Right ventricle myocardium inferior (tissue), 1 donor: ENCODE measurements around the gene SFSWAP. TPM values are rescaled to one million over a fixed set of nuclear protein-coding genes. Genes with fewer than 3 reads are reported as not detected.
"Not testable (repeated sequence)": the region's sequence is repeated elsewhere in the genome, so short reads cannot be mapped to it uniquely, and the experiment has no call there.

Source experiments
- ATAC-seq: fragments of 200-7000 bp; cut with Tn5 transposase; one replicate; pipeline ENCODE4 v1.9.1; 2020; ENCODE audit warnings: mild to moderate bottlenecking, moderate library complexity
- DNase-seq: peaks from one replicate; pipeline ENCODE4 v3.0.0; 2021; ENCODE audit errors: missing footprints
- intact Hi-C: fragments of 100-400 bp; cut with DNase I; formaldehyde crosslinking; loops from one replicate; pipeline ENCODE4 v1.11.0; 2022
- long read RNA-seq: library from polyadenylated mRNA; unstranded; transcript quantifications from one replicate; pipeline ENCODE4 v2.0.0, GENCODE V29; 2021
- total RNA-seq: library from RNA; stranded (reverse); fragmentation: NEBNext Ultra II Directional; extraction: Animal tissue kit (Norgen Biotek cat#: 25700); gene quantifications from one replicate; pipeline ENCODE4 v1.2.1, GENCODE V29; 2021
- donor health status: DM: no; HTN: yes; CAD: no; lungs with severe emphysema.

Gene SFSWAP
- 19.4 TPM for total RNA-seq
- long read RNA-seq, partial matches to known transcripts, result 9 of 12 reads
- long read RNA-seq, other reads (novel, unspliced or antisense), result 0 of 12 reads

DNA sequence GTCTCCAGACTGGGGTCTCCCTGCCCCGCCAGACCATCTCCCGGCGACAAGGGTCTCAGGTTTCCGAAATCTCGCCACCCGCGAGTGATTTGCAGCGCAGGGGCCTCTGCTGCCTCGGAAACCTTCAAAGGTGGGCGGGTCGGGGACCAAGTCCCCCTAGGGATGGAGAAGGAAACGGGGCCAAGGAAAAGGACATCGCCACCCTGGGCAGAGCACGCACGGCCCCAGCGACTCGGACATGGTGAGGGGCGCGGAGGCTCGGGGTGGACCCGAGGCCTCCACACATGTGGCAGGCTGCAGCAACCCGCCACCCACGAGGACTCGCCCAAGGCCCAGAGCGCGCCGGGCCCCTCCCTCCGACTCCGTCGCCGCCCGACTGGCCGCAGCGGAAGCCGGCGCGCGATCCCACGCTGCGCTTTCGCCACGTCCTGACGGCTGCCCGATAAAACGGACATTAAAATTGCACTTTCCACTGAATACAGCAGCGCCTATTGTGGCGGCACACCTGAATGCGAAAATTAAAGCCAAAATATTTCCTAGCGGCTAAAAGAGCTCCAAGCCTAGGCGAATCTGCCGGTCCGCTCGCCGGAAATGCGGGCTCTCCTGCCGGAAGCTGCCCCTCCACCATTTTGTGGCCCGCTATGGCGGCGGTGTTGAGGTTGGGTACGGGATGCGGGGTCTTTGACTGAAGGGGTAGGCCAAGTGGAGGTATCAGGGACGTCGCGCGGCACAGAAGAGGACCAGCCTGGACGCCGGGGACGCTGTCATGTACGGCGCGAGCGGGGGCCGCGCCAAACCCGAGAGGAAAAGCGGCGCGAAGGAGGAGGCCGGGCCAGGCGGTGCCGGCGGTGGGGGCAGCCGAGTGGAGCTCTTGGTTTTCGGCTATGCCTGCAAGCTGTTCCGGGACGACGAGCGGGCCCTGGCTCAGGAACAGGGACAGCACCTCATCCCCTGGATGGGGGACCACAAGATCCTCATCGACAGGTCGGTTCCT lies at the start of gene SFSWAP:
SFSWAP (plus strand) TSS at position 627 of the 994 bp plus-strand sequence; CDS start at position 767, 140 bp downstream.
- DNase-seq, result peak; percentile 91
- ATAC-seq, result peak; percentile 96
- intact Hi-C loops, result no loop called here

GRCh38 chr12:131661170-131661985 lies 49.5 kb upstream of the SFSWAP start:
- intact Hi-C loops, DNase-seq: not testable (repeated sequence)
- ATAC-seq, result peak; percentile 49

DNA sequence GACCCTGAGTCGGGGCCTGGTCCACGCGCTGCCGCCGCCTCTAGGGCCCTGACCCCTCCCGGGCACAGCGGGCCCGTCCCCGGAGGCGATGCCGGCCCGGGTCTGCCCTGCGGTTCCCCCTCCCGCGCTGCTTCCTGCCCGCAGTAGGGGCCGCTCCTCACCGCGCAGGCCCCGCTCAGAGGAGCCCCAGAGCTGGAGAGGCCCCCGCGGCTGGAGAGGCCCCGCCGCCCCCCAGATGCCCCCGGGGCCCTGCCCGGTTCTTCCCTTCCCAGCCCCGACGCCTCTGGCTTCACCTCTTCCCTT lies 49.0 kb upstream of the SFSWAP start:
- ATAC-seq, DNase-seq, intact Hi-C loops: not testable (repeated sequence)

DNA sequence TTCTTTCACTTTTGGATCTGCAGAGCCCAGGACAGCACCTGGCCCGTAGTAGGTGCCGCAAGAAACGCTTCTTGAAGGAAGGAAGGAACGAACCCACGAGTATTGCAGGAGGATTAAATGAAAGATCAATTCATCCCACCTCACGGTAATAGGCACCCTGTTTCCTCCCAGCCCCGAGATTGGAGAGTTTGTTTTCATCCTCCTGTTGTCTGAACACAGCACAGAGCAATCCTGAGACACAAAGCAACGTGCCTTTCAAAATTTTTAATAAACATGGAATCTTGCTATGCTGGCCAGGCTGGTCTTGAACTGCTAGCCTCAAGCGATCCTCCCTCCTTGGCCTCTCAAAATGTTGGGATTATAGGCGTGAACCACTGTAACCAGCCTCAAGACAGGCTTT lies 48.5 kb upstream of the SFSWAP start:
- intact Hi-C loops, ATAC-seq, DNase-seq: not testable (repeated sequence)

- ATAC-seq, intact Hi-C loops, DNase-seq: not testable (repeated sequence)
Measured at GRCh38 chr12:131665666-131666065, 45.2 kb upstream of the SFSWAP start.

GRCh38 chr12:131666486-131666885 lies 44.4 kb upstream of the SFSWAP start:
- DNase-seq, ATAC-seq, intact Hi-C loops: not testable (repeated sequence)

- ATAC-seq, DNase-seq, intact Hi-C loops: not testable (repeated sequence)
Measured at GRCh38 chr12:131666978-131667601, 43.8 kb upstream of the SFSWAP start.

DNA sequence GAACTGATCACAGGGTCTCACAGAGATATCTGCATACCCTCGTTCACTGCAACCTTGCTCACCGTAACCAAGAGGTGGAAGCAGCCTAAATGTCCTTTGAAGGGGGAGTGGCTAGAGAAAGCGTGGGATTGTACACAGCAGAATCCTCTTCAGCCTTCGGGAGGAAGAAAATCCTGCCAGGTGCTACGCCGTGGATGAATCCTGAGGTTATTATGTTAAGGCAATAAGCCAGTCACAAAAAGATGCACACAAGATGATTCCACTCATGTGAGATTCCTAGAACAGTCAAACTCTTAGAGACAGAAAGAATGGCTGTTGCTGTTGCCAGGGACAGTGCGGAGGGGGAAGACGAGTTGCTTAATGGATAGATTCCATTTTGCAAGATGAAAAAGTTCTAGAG lies 39.6 kb upstream of the SFSWAP start:
- intact Hi-C loops, result no loop called here
- ATAC-seq, result no peak

DNA sequence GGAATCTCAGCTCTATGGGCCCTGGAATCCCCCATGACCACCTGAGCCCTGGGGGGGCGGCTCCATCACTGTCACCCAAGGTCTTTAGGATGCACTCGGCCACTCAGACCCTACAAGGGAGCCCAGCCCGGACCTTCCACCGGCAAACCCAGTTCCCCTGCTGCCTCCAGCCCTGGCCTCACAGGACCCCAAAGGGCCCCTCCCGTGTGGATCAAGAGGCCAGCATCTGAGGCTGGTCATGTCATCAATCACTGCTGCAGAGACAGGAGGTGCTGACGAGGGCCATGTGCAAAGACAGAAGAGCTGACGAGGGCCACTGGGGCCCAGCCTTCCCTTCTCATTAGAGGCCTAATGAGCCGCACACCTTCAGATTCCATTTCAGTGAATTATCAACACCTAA lies 39.0 kb upstream of the SFSWAP start:
- ATAC-seq, result no peak
- intact Hi-C loops, result no loop called here
- DNase-seq, result no peak

More for the DNA sequence above, 39.6 kb upstream of the SFSWAP start:
- no peak for DNase-seq

DNA sequence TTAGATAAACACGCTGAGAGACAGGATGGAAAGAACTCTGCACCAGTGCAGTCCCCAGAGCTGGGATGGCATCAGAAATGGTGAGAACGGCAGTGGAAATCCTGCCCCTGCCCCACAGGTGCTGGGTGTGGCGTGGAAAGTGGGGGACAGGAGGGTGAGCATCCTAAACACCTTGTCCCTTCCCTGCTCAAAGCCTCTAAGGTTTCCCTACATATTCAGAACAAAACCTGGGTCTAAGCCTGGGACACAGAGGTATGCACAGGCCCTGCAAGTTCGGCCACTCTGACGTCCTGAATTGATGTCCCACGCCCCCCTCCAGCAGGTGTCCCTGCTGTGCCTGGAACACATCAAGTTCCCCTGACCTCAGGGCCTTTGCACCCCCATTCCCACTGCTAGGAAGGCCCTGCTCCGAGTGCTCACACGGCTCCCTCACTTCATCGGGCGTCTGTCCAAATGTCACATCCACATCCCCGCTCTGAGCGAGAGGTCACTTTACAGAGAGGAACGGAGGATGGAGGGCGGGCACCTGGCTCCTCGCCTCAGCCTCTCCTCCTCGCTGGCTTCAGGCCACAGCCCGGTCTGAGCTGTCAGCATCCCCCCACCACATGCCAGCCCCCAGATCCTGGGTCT lies 38.5 kb upstream of the SFSWAP start:
- no peak for ATAC-seq
- DNase-seq, result no peak
- intact Hi-C loops, result no loop called here

- peak; percentile 33 for ATAC-seq
- intact Hi-C loops, result no loop called here
- no peak for DNase-seq
Measured at GRCh38 chr12:131672941-131673887, 37.7 kb upstream of the SFSWAP start.

GRCh38 chr12:131673888-131674257 lies 37.0 kb upstream of the SFSWAP start:
- DNase-seq (no peak), ATAC-seq (no peak)
- intact Hi-C loops, result no loop called here

GRCh38 chr12:131674373-131674772 lies 36.5 kb upstream of the SFSWAP start:
- DNase-seq (no peak), ATAC-seq (no peak)
- intact Hi-C loops, result no loop called here

GRCh38 chr12:131675126-131676080 lies 35.5 kb upstream of the SFSWAP start:
- DNase-seq (no peak), ATAC-seq (no peak)
- intact Hi-C loops, result no loop called here

DNA sequence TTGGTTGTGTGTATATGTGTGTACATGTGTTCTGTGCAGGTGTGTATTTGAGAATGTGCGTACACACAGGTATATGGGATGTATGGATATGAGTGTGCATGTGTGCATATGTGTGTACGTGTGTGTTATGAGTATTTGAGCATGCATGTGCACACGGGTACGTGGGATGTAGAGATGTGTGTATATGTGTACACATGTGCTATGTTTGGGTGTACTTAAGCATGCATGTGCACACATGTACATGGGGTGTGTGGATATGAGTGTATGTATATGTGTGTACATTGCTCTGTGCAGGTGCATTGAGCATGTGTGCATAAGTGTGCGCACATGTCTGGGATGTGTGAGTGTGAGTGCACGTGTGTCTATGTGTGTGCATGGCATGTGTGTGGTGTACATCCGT lies 34.3 kb upstream of the SFSWAP start:
- DNase-seq (no peak), ATAC-seq (no peak)
- intact Hi-C loops, result no loop called here

DNA sequence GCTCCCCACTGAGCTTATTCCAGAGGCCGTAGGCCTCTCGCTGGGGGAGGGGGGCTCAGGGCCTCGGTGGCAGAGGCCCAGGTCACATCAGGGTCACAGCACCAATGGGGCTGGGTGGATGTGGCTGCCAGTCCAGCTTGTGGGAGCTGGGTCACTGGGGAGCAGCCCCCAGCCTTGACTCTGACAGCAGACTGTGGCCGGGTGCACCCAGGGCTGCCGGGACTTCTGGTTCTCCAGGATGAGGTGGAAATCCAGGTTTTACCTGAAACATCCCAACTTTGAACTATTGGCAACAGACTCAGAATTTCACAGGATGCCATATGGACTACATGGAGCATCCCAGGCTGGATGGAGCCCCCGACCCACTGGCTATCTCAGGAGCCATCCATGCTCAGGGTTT lies 33.8 kb upstream of the SFSWAP start:
- DNase-seq, ATAC-seq, intact Hi-C loops: not testable (repeated sequence)
